Ovary (tissue), 3 donors: ENCODE measurements around the gene RAPGEF2.

Experiments
- CTCF ChIP-seq, 3 donors: fragments of 450-650 bp in 2 of 3; fragments of 200-600 bp in 1 of 3; IDR thresholded peaks; one replicate each; pipeline versions ENCODE4 v1.5.1 to v1.8.0; 2016 to 2022; ENCODE audit warnings: antibody characterized with exemption in 3 of 3, mild to moderate bottlenecking in 1 of 3
- EP300 ChIP-seq: sonication (generic); formaldehyde crosslinking; IDR thresholded peaks from one replicate; pipeline ENCODE4 v1.6.1; 2017; ENCODE audit warnings: antibody characterized with exemption
- POLR2A ChIP-seq: fragments of 450-650 bp; IDR thresholded peaks from one replicate; pipeline ENCODE4 v1.6.1; 2017; ENCODE audit warnings: antibody characterized with exemption, mild to moderate bottlenecking, moderate library complexity
- donor health status: DM: no; HTN: no; CAD: no.

GRCh38 chr4:159240687-159241086 lies 137.8 kb downstream of the RAPGEF2 start:
- TF ChIP-seq POLR2A (no peak), CTCF (IDR thresholded peaks at IDR 0.05) (no peak), EP300 (no peak)
